Rectal smooth muscle tissue (tissue), 1 donor: ENCODE data around the gene ANXA1.
"Not testable (repeated sequence)": the region's sequence is repeated elsewhere in the genome, so short reads cannot be mapped to it uniquely, and the experiment has no call there.

ENCODE experiments used
- H3K27ac ChIP-seq: one replicate; pipeline ENCODE4 v1.7.0; 2013; ENCODE audit warnings: low read depth, low read length, inconsistent platforms
- H3K27me3 ChIP-seq: one replicate; pipeline ENCODE4 v1.7.0; 2013; ENCODE audit warnings: low read length; ENCODE audit not compliant: control insufficient read depth, insufficient read depth
- H3K36me3 ChIP-seq: one replicate; pipeline ENCODE4 v1.7.0; 2013; ENCODE audit warnings: low read length; ENCODE audit not compliant: control insufficient read depth, insufficient read depth
- H3K4me1 ChIP-seq: one replicate; pipeline ENCODE4 v1.7.0; 2013; ENCODE audit warnings: low read length; ENCODE audit not compliant: control insufficient read depth, insufficient read depth
- H3K4me3 ChIP-seq: one replicate; pipeline ENCODE4 v1.7.0; 2013; ENCODE audit warnings: low read length
- H3K9ac ChIP-seq: one replicate; pipeline ENCODE4 v1.7.0; 2013; ENCODE audit warnings: low read length

ANXA1 gene

DNA sequence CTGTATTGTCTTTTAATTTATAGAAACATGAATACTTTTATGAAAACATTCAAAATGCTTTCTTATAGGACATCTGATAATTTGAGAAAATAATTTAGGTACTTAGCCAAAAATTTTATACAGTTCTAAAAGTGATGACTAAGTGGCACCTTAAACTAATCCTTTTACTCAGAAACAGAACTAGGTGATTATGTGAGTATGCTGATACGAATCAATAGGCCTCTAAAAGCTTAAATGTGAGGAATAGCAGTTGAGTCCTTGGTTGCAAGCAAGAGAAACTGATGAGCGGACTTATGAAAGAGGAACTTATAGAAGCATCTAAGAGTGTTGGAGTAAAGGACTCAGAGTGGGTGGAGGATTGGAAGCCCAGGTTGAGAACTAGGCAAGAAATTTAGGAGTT is 26.4 kb downstream of the ANXA1 start:
- no peaks in the 10 kb centered on the region for H3K4me1 ChIP-seq
- no peaks in the 10 kb centered on the region for H3K27me3 ChIP-seq

DNA sequence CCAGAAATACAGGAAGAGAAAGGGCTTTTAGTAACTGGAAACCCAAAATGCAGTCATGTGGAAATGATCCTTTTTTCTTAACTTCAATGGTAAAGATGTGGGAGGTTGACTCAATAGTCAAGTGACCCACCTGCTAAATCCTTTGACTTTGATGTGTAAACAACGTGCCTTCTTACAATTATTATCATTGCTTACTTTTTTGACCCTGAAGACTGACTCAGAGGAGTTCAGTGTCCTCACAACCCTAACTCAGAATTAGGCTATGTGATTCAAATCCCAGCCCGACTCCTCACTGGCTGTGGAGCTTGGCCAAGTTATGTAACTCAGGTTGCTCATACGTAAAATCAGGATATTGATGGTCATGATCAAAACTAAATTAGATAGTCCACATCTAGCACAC is 27.9 kb downstream of the ANXA1 start:
- Histone ChIP-seq H3K4me1 (no peaks in the 10 kb centered on the region), H3K27me3 (no peaks in the 10 kb centered on the region), H3K9ac (no peak overlapping the region), H3K36me3 (no peaks in the 10 kb centered on the region), H3K27ac (no peak overlapping the region), H3K4me3 (no peak overlapping the region)

More for the DNA sequence above, 26.4 kb downstream of the ANXA1 start:
- Histone ChIP-seq H3K9ac (no peak overlapping the region), H3K36me3 (no peaks in the 10 kb centered on the region), H3K4me3 (no peak overlapping the region), H3K27ac (no peak overlapping the region)

DNA sequence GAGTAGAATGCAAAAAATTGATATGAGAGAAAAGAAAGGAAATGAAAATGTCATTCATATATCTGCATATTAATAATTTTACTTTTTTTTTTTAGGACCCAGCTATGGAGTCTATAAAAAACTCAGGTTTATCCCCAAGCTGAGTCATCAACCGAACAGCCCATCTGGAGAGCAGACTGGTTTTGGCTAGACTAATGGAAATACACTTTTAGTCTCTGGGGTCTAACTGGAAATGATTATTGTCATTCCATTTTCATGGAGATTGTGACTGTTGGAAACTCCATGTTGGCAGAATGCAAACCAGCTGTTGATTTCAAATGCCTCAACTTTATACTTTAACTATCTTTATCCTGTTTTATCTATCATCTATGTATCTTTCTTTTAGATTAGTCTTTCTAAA is 28.7 kb downstream of the ANXA1 start:
- no peak overlapping the region for H3K27ac ChIP-seq
- no peaks in the 10 kb centered on the region for H3K4me1 ChIP-seq
- H3K27me3 ChIP-seq = no peaks in the 10 kb centered on the region
- no peaks in the 10 kb centered on the region for H3K36me3 ChIP-seq
- H3K4me3 ChIP-seq = no peak overlapping the region
- no peak overlapping the region for H3K9ac ChIP-seq

DNA sequence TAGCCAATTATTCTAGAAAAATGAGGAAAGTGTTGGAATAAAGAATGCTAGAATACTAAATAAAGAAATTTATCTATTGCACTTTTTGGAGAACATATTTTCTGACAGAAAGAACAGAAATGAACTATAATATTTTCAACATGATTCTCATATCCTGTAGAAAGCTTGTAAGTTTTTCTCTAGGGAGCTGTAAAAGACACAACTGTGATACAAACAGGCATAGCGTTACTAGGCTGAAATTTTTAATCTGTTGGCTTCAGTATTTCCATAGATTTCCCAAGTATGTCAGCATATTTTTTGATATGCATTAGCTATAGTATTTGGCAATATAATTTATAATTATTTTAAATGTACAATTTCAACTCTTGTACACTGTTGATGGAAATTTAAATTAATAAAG is 31.3 kb downstream of the ANXA1 start:
- no peak overlapping the region for H3K27ac ChIP-seq
- no peaks in the 10 kb centered on the region for H3K27me3 ChIP-seq
- no peaks in the 10 kb centered on the region for H3K36me3 ChIP-seq
- no peak overlapping the region for H3K4me3 ChIP-seq
- H3K9ac ChIP-seq = no peak overlapping the region
- no peaks in the 10 kb centered on the region for H3K4me1 ChIP-seq

DNA sequence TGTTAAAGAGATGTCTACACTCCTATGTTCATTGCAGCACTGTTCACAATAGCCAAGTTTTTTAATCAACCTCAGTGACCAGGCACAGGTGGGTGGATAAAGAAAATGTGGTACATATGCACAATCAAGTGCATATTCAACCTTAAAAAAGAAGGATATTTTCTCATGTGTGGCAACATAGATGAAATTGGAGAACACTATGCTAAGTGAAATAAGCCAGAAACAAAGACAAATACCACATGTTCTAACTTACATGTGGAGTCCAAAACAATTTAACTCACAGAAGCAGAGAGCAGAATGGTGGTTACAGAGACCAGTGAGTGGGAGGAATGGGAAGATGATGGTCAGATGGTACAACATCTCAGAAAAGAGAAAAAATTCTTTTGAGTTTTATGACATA is 31.8 kb downstream of the ANXA1 start:
- Histone ChIP-seq H3K36me3 (no peaks in the 10 kb centered on the region), H3K9ac (no peak overlapping the region)

DNA sequence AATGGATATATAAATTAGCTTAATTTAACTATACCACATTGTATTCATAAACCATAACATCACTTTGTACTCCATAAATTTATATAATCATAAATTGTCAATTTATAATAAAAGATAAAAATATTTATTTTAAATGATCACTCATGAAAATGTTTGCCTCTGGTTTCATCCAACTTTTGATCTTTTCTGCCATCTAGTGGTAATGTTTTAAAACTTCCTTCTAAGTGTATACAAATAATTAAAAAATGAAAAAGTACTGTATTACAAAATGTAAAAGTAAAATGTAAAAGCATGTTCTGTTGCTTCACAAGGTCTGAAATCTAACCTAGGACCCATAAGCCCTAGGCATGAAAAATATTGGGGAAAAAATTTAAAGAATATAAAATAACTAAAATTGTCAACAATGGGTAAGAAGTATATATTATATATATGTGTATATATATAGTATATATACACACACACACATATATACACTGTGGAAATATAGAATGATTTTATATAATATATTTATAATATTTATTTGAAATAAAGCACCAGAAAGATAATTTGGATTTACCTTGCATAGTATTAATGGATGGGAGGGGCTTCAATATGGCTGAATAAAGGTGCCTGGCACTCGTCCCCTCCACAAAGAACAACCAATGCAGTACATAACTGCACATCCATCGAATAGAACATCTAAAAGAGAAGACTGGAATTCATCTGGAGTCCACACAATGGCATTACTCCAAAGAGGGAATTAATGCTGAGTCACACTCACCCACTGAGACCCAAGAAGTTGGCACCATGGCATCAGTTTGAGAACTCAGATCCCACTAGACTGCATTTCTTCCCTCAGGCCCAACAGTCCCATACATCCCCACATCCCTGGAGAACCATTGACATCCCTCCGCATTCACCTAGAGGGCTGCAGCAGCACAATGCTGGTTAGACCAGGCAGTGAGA is 32.5 kb downstream of the ANXA1 start:
- no peak overlapping the region for H3K4me3 ChIP-seq
- no peaks in the 10 kb centered on the region for H3K4me1 ChIP-seq

More for the DNA sequence above, 31.8 kb downstream of the ANXA1 start:
- Histone ChIP-seq H3K4me3 (no peak overlapping the region), H3K27ac (no peak overlapping the region), H3K27me3 (no peaks in the 10 kb centered on the region), H3K4me1 (no peaks in the 10 kb centered on the region)

DNA sequence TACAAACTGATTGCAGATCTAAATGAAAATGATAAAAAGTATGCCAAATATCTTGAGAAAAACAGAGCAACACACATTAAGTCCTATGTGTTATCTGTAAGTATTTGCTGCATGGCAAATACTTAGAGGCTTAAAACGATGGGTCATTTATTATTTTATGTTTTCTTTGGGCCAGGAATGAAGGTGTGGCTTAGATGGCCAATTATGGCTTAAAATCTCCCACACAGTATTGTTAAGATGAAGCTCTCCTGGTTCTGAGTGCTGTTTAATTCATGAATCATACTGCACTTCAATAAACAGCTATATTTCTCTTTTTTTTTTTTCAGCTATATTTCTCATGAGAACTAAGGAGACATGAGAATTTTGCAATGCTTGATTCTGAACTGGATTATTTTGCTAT is 39.4 kb downstream of the ANXA1 start:
- H3K36me3 ChIP-seq, H3K4me3 ChIP-seq: not testable (repeated sequence)

More for the DNA sequence above, 32.5 kb downstream of the ANXA1 start:
- no peak overlapping the region for H3K27ac ChIP-seq
- H3K9ac ChIP-seq = no peak overlapping the region
- H3K27me3 ChIP-seq = no peaks in the 10 kb centered on the region
- no peaks in the 10 kb centered on the region for H3K36me3 ChIP-seq

DNA sequence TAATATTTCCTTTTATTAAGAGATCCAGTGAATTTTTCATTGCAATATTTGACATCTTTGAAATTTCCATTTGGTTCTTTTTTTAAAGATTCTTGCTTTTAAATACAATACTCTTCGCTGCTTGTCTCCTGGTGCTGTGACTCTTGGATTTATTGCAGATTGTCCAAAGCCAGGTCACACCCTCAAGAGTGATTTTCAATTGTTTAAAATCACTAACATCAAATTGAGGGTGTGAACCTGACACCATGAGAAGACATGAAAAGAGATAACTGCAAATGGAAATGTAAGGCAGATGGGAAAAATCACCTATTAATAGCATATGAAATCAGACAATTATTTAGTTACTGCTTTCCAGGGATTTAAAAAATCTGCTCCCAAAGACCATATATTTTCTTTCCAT is 42.6 kb downstream of the ANXA1 start:
- no peak overlapping the region for H3K4me3 ChIP-seq
- no peaks in the 10 kb centered on the region for H3K27me3 ChIP-seq
- no peaks in the 10 kb centered on the region for H3K4me1 ChIP-seq
- H3K36me3 ChIP-seq = no peaks in the 10 kb centered on the region
- H3K9ac ChIP-seq = no peak overlapping the region
- no peak overlapping the region for H3K27ac ChIP-seq

More for the DNA sequence above, 39.4 kb downstream of the ANXA1 start:
- H3K27me3 ChIP-seq, H3K9ac ChIP-seq, H3K4me1 ChIP-seq, H3K27ac ChIP-seq: not testable (repeated sequence)

DNA sequence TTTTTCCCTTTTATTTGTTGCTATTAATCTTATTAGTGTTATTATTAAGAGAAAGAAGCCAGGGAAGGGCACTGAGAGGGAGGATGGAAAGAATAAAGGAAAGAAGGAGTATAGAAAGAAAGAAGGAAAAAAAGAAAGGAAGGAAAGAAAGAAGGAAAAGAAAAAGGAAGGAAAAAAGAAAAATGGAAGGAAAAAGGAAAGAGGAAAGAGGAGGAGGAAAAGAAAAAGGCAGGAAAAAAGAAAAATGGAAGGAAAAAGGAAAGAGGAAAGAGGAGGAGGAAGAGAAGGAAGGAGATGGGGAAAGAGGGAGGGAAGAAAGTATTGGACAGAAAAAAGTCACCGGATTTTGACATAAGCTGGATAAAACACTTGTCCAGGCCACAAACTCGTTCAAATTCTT is 47.8 kb downstream of the ANXA1 start:
- Histone ChIP-seq H3K4me3 (no peak overlapping the region), H3K27ac (no peak overlapping the region), H3K4me1 (no peaks in the 10 kb centered on the region), H3K9ac (no peak overlapping the region), H3K27me3 (no peaks in the 10 kb centered on the region), H3K36me3 (no peaks in the 10 kb centered on the region)

DNA sequence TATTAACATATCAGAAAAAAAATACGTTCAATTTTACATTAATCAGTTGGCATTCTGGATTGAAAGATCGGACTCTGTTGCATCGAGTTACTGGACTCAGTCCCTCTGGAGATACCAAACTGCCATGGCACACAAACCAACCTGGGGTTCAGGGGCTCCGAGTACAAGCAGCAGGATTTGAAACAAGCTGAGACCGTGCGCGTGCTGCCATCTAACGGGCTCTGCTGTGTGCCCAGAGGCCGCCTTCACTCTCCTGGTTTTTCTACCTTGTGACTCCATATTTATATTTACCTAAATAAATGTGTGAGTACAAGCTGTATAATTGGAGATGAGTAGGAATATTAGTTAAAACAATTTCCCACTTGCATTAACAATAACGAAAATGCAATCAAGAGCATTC is 48.2 kb downstream of the ANXA1 start:
- Histone ChIP-seq H3K9ac (no peak overlapping the region), H3K27ac (no peak overlapping the region), H3K36me3 (no peaks in the 10 kb centered on the region), H3K4me1 (no peaks in the 10 kb centered on the region), H3K4me3 (no peak overlapping the region), H3K27me3 (no peaks in the 10 kb centered on the region)

DNA sequence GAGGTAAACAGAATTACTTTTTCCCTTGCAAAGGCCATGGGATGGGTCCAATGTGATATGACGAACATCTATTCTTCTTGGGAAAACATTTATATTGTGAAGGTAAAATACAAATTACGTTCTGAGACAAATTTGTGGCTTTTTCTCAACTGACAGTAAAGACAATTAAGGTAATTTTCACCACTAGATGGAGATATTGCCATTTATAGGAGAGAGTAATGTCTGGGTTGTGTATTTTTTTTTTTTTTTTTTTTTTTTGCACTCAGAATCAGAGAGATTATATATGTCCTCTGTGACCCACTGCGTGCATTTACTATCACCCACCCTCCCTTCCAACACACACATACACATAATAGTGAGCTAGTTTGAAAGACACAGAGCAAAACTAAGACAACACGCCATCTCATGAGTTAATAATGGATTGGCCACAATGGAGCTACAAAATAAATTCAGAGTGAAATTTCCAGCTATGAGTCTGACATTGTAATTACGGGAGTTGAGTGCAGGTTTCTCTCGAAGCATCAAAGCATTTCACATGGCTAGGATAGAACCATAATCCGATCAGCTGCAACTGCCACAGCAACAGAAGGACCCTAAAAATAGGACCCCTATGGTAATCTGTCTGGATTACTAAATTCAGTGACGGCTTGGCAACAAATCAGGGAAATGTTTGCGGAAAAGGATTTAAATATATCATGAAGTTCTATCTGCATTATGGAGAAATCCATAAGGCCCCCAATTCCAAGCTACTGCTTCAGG is 49.2 kb downstream of the ANXA1 start:
- Histone ChIP-seq H3K36me3 (no peaks in the 10 kb centered on the region), H3K4me1 (no peaks in the 10 kb centered on the region), H3K9ac (no peak overlapping the region), H3K27ac (no peak overlapping the region), H3K4me3 (no peak overlapping the region), H3K27me3 (no peaks in the 10 kb centered on the region)

DNA sequence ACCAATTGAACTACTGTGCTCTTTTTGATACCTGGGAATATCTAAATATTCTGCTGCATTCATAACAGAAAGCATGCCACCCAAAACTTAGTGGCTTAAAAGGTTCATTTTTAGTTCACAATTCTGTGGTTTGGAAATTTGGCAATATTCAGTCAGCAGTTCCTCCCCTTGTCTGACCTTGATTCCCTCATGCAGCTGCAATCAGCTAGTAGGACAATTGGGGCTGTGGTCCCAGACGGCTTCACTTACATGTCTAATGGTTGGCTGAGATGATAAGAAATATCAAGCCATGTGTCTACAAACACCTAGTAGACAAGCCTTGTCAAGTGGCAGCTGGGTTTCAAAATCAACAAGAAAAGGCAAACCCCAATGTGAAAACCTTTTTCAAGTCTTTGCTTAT is 51.3 kb downstream of the ANXA1 start:
- Histone ChIP-seq H3K27ac (no peak overlapping the region), H3K36me3 (no peaks in the 10 kb centered on the region), H3K27me3 (no peaks in the 10 kb centered on the region), H3K4me1 (no peaks in the 10 kb centered on the region), H3K4me3 (no peak overlapping the region), H3K9ac (no peak overlapping the region)
